ENCODE data around the gene RNLS. TPM values are rescaled to one million over a fixed set of nuclear protein-coding genes. Genes with fewer than 3 reads are reported as not detected.

Gene RNLS
- total RNA-seq, 2 experiments from 2014 or later, result 4.0 to 4.7 TPM

DNA sequence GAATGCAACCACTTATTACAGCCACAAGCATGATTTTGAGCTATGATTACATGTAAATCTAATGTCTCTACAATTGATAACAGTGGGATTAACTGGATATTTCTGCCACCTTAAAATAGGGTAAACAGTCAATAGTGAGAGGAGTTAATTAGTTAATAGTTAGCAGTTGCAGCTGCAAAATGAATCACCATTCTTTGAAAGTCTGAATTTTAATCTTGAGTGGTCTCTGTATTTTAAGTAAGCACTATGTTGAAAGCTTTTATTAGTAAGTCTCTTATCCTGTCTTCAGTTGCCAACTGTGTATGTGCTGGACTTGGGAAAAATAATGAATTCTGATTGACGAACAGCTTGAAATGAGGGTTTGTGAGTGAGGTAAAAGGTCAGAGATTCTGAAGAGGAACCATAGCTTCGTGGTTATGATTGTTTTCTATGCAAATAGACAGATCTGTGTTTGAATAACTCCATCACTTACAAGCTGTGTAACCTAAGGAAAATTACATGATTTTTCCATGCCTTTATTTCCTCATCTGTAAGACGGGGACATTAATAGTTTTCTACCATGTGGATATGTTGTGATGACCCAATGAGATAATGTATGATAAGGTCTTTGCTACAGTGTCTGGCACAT is 75.2 kb downstream of the RNLS start:
- ChIA-PET POLR2A (no interaction called here), CTCF (interaction anchor here (1.3 kb wide), 1 partner anchor 10 kb away, joined by 3 read pairs; no protein-coding TSS in a partner anchor)
- H3K4me1 Mint-ChIP-seq (ENCODE audit: low read depth), result no peaks in the 10 kb centered on the region
- H3K27ac Mint-ChIP-seq, result no peak overlapping the region
- no peaks in the 10 kb centered on the region for H3K36me3 Mint-ChIP-seq
- no peak overlapping the region for H3K4me3 Mint-ChIP-seq
- intact Hi-C loops (cut with micrococcal nuclease), result no loop called here
- H3K27me3 Mint-ChIP-seq, result no peaks in the 10 kb centered on the region
- DNase-seq, result no peak
- no peaks in the 10 kb centered on the region for H3K9me3 Mint-ChIP-seq

DNA sequence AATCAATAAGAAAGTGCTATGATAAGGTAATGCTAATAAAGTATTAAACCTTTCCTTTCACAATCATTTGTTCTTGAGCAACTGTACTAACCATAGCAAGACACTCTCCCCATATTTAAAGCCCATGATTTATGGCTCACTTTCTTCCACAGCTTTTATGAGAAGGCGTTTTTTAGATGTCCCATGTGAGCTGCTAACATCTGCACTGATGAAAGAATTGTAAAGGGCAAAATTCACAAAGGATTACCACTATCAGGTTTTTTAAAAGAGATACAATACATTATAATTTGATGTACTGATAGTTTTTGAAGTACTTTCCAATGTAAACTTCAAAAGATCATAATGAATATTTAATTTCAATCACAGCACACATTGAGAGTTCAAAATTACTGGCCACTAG is 75.7 kb downstream of the RNLS start:
- Mint-ChIP-seq H3K27me3 (no peaks in the 10 kb centered on the region), H3K4me1 (ENCODE audit: low read depth) (no peaks in the 10 kb centered on the region), H3K27ac (no peak overlapping the region), H3K36me3 (no peaks in the 10 kb centered on the region), H3K9me3 (no peaks in the 10 kb centered on the region), H3K4me3 (no peak overlapping the region)
- CTCF ChIA-PET, result interaction anchor here (1.3 kb wide), 1 partner anchor 11 kb away, joined by 3 read pairs; no protein-coding TSS in a partner anchor
- no peak for DNase-seq
- intact Hi-C loops (cut with micrococcal nuclease), result no loop called here
- POLR2A ChIA-PET, result no interaction called here

DNA sequence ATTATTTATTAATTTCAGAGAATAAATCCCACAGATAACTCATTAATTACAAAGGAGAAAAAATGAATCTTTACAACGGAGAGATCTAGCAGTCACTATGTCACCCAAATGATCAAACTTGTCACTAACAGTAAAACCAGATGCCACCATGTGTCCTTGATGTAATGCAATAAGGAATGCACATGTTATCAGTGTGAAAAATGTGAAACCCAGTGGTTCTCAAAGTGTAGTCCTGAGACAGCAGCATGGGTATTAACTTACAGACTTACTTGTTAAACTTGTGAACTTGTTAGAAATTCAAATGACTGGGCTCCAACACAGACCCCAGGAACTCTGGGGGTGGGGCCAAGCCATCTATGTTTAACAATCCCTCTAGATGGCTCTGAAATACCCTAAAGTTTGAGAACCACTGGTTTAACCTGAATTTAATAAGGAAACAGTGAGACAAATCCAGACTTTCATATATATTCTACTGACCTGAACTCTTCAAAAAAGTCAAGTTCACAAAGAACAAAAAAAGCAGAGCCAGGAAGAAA is 77.4 kb downstream of the RNLS start:
- CTCF ChIA-PET, result no interaction called here

DNA sequence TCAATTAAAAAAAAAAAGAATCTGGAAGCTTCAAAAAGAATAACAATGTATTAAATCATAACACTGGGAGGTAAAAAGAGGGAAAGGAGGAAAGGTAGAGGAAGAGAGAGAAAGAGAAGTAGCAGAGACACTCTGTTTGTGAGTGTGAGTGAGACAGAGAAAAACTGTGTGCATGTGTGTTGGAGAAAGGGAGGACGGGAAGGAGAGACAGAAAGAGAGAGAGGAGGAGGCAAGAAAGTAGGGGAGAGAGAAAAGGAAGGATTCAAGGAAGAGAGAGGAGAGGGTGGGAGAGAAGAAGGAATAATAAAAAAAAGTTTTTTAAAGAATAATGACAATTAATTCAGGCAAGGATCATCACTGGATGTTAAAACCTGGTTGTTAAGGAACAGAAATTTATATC is 77.9 kb downstream of the RNLS start:
- POLR2A ChIA-PET, result interaction anchor here (0.6 kb wide), 1 partner anchor 305 kb away, joined by 3 read pairs; no protein-coding TSS in a partner anchor
- Mint-ChIP-seq H3K27ac (no peak overlapping the region), H3K4me3 (no peak overlapping the region), H3K9me3 (no peaks in the 10 kb centered on the region), H3K4me1 (ENCODE audit: low read depth) (no peaks in the 10 kb centered on the region), H3K27me3 (no peaks in the 10 kb centered on the region), H3K36me3 (no peaks in the 10 kb centered on the region)
- intact Hi-C loops (cut with micrococcal nuclease), result no loop called here
- CTCF ChIA-PET, result no interaction called here
- no peak for DNase-seq

More for the DNA sequence above, 77.4 kb downstream of the RNLS start:
- POLR2A ChIA-PET, result interaction anchor here (0.6 kb wide), 1 partner anchor 305 kb away, joined by 3 read pairs; no protein-coding TSS in a partner anchor
- H3K4me1 Mint-ChIP-seq (ENCODE audit: low read depth), result no peaks in the 10 kb centered on the region
- H3K36me3 Mint-ChIP-seq, result no peaks in the 10 kb centered on the region
- no peak overlapping the region for H3K4me3 Mint-ChIP-seq
- H3K27me3 Mint-ChIP-seq, result no peaks in the 10 kb centered on the region
- no peak overlapping the region for H3K27ac Mint-ChIP-seq
- intact Hi-C loops (cut with micrococcal nuclease), result no loop called here
- H3K9me3 Mint-ChIP-seq, result no peaks in the 10 kb centered on the region
- DNase-seq, result no peak

DNA sequence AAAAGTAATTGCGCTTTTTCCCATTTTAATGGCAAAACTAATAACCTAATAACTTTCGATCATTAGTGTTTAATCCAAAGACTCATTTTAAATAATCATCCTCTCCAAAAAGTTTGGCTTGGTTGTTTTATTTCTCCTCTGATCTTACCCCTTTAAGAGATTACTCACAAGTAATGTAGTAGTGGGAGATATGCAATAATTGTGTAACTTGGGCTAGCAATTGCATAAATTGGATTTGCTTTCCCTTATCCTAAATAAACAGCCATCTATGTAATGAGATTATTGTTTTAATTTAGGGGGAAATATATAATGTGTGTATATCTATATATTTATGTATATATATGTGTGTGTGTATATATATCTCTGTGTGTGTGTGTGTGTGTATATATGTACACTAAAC is 82.5 kb downstream of the RNLS start:
- Mint-ChIP-seq H3K4me1 (ENCODE audit: low read depth) (peaks cover 6% of the 10 kb centered on the region), H3K9me3 (no peaks in the 10 kb centered on the region), H3K4me3 (no peak overlapping the region), H3K36me3 (no peaks in the 10 kb centered on the region), H3K27ac (no peak overlapping the region), H3K27me3 (no peaks in the 10 kb centered on the region)
- ChIA-PET POLR2A (no interaction called here), CTCF (no interaction called here)
- intact Hi-C loops (cut with micrococcal nuclease), result no loop called here
- DNase-seq, result no peak

DNA sequence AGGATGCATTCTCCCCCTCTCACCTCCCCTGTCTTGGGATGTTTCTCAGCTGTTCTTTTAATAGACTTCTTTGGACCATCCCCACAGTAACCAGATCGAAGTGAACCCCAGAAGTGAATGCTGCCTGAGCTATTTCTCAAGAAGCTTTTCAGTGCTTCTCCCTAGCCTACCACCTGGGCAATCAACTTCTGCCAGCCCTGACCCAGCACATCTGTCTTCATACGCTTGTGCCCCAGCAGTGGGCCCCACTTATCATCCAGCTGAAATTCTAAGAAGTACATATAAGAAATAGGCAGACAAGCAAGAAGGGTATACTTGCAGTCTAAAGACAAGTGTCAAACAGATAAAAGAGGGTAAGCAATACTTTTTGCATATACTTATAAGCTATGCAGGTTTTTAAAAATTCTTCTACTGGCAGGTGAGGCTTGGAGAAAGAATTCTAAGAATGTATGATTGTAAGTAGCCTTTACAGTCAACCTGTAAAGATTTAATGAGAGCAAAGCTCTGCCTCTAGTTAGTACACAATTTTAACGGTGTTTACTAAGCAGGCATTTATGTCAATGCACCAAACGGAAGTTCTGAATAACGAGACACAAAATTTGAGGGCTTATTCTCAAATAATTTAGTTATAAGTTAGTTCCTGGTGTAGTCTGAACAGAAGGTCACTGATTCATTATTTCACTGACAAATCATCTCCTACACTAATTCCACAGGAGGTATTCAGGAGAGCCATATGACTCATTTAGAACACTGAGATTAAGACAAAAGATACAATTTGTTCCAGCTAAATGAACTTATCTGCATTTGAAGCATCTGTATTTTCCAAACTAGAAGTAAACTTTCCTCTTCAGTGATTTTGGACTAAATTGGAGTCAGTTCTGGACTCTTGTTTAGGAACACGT is 83.3 kb downstream of the RNLS start:
- no peak overlapping the region for H3K4me3 Mint-ChIP-seq
- H3K36me3 Mint-ChIP-seq, result no peaks in the 10 kb centered on the region
- DNase-seq, result no peak
- H3K9me3 Mint-ChIP-seq, result no peaks in the 10 kb centered on the region
- no peaks in the 10 kb centered on the region for H3K27me3 Mint-ChIP-seq
- H3K27ac Mint-ChIP-seq, result no peak overlapping the region
- CTCF ChIA-PET, result no interaction called here
- POLR2A ChIA-PET, result no interaction called here
- intact Hi-C loops (cut with micrococcal nuclease), result no loop called here
- peaks cover 6% of the 10 kb centered on the region for H3K4me1 Mint-ChIP-seq (ENCODE audit: low read depth)

DNA sequence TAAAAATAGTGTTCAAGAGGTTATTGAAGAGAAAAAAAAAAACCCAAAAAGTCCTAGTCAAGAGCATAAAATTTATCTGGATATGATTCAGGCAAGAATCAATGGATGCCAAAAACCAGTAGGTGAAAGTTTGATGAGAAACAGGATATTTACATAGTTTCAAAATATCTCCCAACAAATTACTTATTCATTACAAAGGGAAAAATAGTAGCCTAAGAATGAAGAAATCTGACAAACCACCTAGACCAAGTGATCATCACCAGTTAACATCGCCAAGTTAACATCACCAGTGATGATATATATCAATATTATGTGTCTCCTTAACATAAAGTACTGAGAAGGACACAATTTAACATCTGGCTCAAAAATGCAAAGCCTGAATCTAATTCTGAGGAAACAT is 85.2 kb downstream of the RNLS start:
- Mint-ChIP-seq H3K4me1 (ENCODE audit: low read depth) (peaks cover 6% of the 10 kb centered on the region), H3K27me3 (no peaks in the 10 kb centered on the region), H3K4me3 (no peak overlapping the region), H3K9me3 (no peaks in the 10 kb centered on the region), H3K27ac (no peak overlapping the region), H3K36me3 (no peaks in the 10 kb centered on the region)
- POLR2A ChIA-PET, result no interaction called here
- no peak for DNase-seq
- intact Hi-C loops (cut with micrococcal nuclease), result no loop called here
- CTCF ChIA-PET, result no interaction called here

DNA sequence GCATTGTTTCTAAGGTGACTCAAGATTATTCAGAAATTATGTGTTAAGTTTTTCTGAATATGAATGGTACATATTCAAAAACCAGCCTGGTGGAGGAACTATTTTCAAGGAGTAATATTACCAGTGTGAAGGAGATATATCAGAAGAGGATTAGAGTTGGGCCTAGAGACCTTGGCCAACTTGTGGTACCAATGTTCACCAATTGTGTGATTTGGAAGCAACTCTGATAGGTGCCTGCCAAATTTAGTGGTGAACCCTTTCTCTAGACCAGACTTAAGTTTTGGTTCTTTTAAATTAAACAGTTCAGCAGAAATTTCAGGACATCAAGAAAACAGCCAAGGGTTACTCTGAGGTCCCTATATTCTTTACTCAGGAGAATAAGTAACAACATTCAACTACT is 88.6 kb downstream of the RNLS start:
- H3K4me3 Mint-ChIP-seq, result no peak overlapping the region
- peaks cover 6% of the 10 kb centered on the region for H3K4me1 Mint-ChIP-seq (ENCODE audit: low read depth)
- ChIA-PET POLR2A (interaction anchor here (0.5 kb wide), 1 partner anchor 506 kb away, joined by 4 read pairs; no protein-coding TSS in a partner anchor), CTCF (no interaction called here)
- DNase-seq, result no peak
- no peak overlapping the region for H3K27ac Mint-ChIP-seq
- intact Hi-C loops (cut with micrococcal nuclease), result no loop called here
- no peaks in the 10 kb centered on the region for H3K36me3 Mint-ChIP-seq
- no peaks in the 10 kb centered on the region for H3K9me3 Mint-ChIP-seq
- no peaks in the 10 kb centered on the region for H3K27me3 Mint-ChIP-seq

DNA sequence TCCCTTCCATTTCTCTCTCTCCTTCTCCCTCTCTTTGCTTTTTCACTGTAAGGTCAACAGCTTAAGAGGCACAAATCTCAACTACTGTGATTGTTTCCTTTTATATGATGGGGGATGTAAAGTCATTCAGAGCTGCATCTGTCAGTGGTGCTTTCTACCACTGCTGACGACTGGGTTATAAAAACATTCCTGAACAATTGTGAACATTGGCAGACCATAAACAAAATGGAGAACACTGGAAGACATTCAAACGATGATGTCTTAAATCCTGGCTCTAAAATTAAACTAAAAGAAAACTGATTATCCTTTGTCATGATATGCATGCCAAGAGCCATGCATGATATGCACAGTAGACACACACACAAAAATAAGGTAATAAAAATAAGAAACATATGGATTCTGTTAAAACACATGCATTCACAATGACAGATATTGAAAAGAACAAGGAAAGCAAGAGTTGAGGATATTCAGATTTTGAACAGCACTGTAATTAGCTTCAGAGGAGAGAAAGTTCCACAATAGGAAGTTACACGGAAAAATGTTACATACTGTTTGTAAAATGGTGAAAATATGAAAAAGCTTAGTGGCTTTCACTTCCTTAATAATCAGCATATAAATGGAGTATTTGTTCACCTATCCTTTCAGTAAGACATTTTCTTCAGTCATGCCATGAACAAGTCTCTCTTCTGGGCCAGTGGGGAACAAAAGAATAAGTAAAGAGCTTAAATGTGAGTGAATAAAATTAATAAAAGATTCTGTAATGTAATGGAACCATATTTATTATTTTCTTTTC is 89.2 kb downstream of the RNLS start:
- CTCF ChIA-PET, result no interaction called here
- POLR2A ChIA-PET, result interaction anchor here (0.5 kb wide), 1 partner anchor 506 kb away, joined by 4 read pairs; no protein-coding TSS in a partner anchor
- H3K27ac Mint-ChIP-seq, result no peak overlapping the region
- H3K27me3 Mint-ChIP-seq, result no peaks in the 10 kb centered on the region
- H3K9me3 Mint-ChIP-seq, result no peaks in the 10 kb centered on the region
- intact Hi-C loops (cut with micrococcal nuclease), result no loop called here
- no peak for DNase-seq
- H3K4me1 Mint-ChIP-seq (ENCODE audit: low read depth), result peaks cover 6% of the 10 kb centered on the region
- H3K4me3 Mint-ChIP-seq, result no peak overlapping the region
- no peaks in the 10 kb centered on the region for H3K36me3 Mint-ChIP-seq

DNA sequence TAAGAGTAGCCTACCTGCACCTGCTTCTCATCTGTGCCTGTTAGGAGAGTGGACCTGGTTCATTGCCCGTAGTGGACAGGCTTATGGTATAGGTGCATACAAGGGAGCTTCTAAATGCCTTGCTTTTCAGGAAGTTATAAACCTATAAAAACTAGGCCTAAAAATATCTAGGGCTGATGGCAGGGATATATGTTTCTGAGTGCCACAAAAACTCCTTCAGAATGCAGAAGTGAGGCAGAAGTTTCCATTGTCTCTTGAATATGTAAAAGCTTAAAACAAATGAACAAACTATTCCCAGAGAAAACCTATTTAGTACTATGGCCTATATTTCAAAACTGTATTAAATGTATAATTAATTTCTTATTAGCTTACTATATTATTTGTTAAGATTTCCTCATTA is 91.8 kb downstream of the RNLS start:
- intact Hi-C loops (cut with micrococcal nuclease), result no loop called here

DNA sequence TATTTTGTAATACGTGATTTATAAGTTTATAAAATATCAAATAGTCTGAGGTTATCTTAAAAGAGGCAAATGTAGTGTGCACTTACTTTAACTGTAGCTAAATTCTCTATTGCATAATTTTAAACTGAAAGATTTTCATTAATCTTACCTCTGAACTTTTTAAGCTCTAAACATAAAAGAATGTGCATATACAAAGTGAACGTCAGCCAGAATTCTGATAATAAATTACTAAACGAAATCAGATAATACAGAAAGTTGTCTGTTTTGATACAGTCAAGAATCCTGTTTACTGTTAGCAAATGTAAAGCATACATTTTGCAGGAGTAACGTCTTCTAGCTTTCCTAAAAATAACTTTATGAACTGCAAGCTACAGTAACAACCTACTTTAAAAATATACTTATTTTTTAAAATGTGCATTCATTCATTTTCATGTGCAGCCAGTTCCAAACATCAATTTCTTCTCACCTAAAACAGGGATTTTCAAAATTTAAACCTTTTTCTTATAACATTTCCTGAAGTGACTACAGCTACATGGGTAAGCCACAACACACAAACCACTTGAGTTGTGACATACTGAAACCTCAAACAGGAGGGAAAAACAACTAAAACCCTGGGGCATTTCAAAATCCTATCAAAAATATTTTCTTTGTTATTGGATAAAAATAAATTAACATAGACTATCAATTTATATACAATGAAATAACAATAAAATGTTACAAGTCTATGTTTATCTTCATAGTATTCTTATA is 92.7 kb downstream of the RNLS start:
- H3K27me3 Mint-ChIP-seq, result no peaks in the 10 kb centered on the region
- no peaks in the 10 kb centered on the region for H3K4me1 Mint-ChIP-seq (ENCODE audit: low read depth)
- no peak overlapping the region for H3K4me3 Mint-ChIP-seq
- H3K36me3 Mint-ChIP-seq, result no peaks in the 10 kb centered on the region
- no peak for DNase-seq
- peaks cover 4% of the 10 kb centered on the region for H3K9me3 Mint-ChIP-seq
- no peak overlapping the region for H3K27ac Mint-ChIP-seq
- POLR2A ChIA-PET, result no interaction called here
- intact Hi-C loops (cut with micrococcal nuclease), result no loop called here
- CTCF ChIA-PET, result no interaction called here

More for the DNA sequence above, 91.8 kb downstream of the RNLS start:
- ChIA-PET CTCF (interaction anchor here (0.6 kb wide), 1 partner anchor 205 kb away, joined by 3 read pairs; no protein-coding TSS in a partner anchor), POLR2A (no interaction called here)
- no peak for DNase-seq
- Mint-ChIP-seq H3K4me1 (ENCODE audit: low read depth) (no peaks in the 10 kb centered on the region), H3K9me3 (peaks cover 4% of the 10 kb centered on the region), H3K27ac (no peak overlapping the region), H3K4me3 (no peak overlapping the region), H3K36me3 (no peaks in the 10 kb centered on the region), H3K27me3 (no peaks in the 10 kb centered on the region)
